GM19463 (cell line): Measurements from ENCODE around the gene AMZ2.

Source experiments
- ATAC-seq: cut with Tn5 transposase; IDR thresholded peaks from one replicate; pipeline ENCODE4 v1.9.1; 2021; ENCODE audit warnings: mild to moderate bottlenecking, moderate library complexity; ENCODE audit not compliant: unreplicated experiment

Gene AMZ2

GRCh38 chr17:68290268-68290954, 42.6 kb downstream of the AMZ2 start:
- no peak for ATAC-seq

- ATAC-seq, result peak; percentile 46
These were observed 43.4 kb downstream of the AMZ2 start, which contains the start of the genes ARSG and SLC16A6 for GRCh38 chr17:68290955-68291835. TSS of gene ARSG (plus strand) at chr17:68291495. CDS start at chr17:68307494, 15,999 bp downstream. TSS of gene SLC16A6 (minus strand) at chr17:68291127. CDS start at chr17:68278320, 12,807 bp downstream.

- ATAC-seq, result peak; percentile 52
These were observed 44.2 kb downstream of the AMZ2 start for GRCh38 chr17:68291836-68292688.

GRCh38 chr17:68292689-68293040, 44.8 kb downstream of the AMZ2 start:
- ATAC-seq, result no peak

- no peak for ATAC-seq
These were observed 45.8 kb downstream of the AMZ2 start for GRCh38 chr17:68293490-68294195.

GRCh38 chr17:68294196-68294555, 46.3 kb downstream of the AMZ2 start:
- ATAC-seq, result no peak

- no peak for ATAC-seq
These were observed 46.8 kb downstream of the AMZ2 start for GRCh38 chr17:68294617-68295016.

- no peak for ATAC-seq
These were observed 47.2 kb downstream of the AMZ2 start for GRCh38 chr17:68295086-68295485.

- no peak for ATAC-seq
These were observed 48.7 kb downstream of the AMZ2 start for GRCh38 chr17:68296217-68297191.

- no peak for ATAC-seq
These were observed 49.4 kb downstream of the AMZ2 start for GRCh38 chr17:68297195-68297594.

GRCh38 chr17:68298601-68299000, 50.8 kb downstream of the AMZ2 start:
- no peak for ATAC-seq

- no peak for ATAC-seq
These were observed 52.0 kb downstream of the AMZ2 start for GRCh38 chr17:68299817-68300216.

GRCh38 chr17:68301438-68301959, 53.7 kb downstream of the AMZ2 start:
- ATAC-seq, result no peak

GRCh38 chr17:68302066-68302564, 54.3 kb downstream of the AMZ2 start:
- no peak for ATAC-seq

- ATAC-seq, result no peak
These were observed 54.8 kb downstream of the AMZ2 start for GRCh38 chr17:68302666-68303065.

- ATAC-seq, result no peak
These were observed 56.9 kb downstream of the AMZ2 start for GRCh38 chr17:68304706-68305105.

GRCh38 chr17:68305142-68305541, 57.3 kb downstream of the AMZ2 start:
- no peak for ATAC-seq
